IPS-NIHi11 (cell line): ENCODE measurements around the gene SETDB1.

ENCODE experiments used
- DNase-seq: peaks from one replicate; pipeline ENCODE4 v3.0.0; 2012; ENCODE audit warnings: mixed read lengths, low spot score

Gene SETDB1

GRCh38 chr1:151005729-151006319 is 79.7 kb downstream of the SETDB1 start:
- DNase-seq, result no peak

- peak; percentile 82 for DNase-seq
These were observed 80.3 kb downstream of the SETDB1 start, which contains the start of gene MINDY1 for GRCh38 chr1:151006327-151007052. Gene MINDY1 (minus strand): TSS chr1:151006902. CDS start chr1:151002617, 4,285 bp downstream.

GRCh38 chr1:151007853-151008243 is 81.7 kb downstream of the SETDB1 start:
- DNase-seq, result no peak

GRCh38 chr1:151008244-151009205 is 82.4 kb downstream of the SETDB1 start, which contains the start of gene PRUNE1:
Gene PRUNE1 (plus strand): TSS chr1:151008449. CDS start chr1:151008633, 184 bp downstream.
- peak; percentile 100 for DNase-seq

GRCh38 chr1:151009206-151009587 is 83.0 kb downstream of the SETDB1 start:
- peak; percentile 15 for DNase-seq

- no peak for DNase-seq
These were observed 83.6 kb downstream of the SETDB1 start for GRCh38 chr1:151009674-151010345.

- DNase-seq, result no peak
These were observed 84.2 kb downstream of the SETDB1 start for GRCh38 chr1:151010346-151010726.

- DNase-seq, result no peak
These were observed 85.1 kb downstream of the SETDB1 start for GRCh38 chr1:151011154-151011850.

- no peak for DNase-seq
These were observed 86.7 kb downstream of the SETDB1 start for GRCh38 chr1:151012684-151013471.

- no peak for DNase-seq
These were observed 87.4 kb downstream of the SETDB1 start for GRCh38 chr1:151013518-151013917.
